ENCODE data around the gene TCP11L1. TPM values are rescaled to one million over a fixed set of nuclear protein-coding genes. Genes with fewer than 3 reads are reported as not detected.

The TCP11L1 gene
- total and polyA plus RNA-seq, 2 of the 8 experiments (the other 6 are each of a cell fraction or from before 2014, with no cell fraction given): 10.9 to 23.1 TPM

- Histone ChIP-seq H3K27ac (ENCODE audit: low read depth, low read length) (no peak overlapping the region), H3K79me2 (ENCODE audit: control insufficient read depth in 1 of 2, insufficient read depth in 2 of 2, low read length in 2 of 2) (no peaks in the 10 kb centered on the region), H4K91ac (replicated peaks; ENCODE audit: insufficient read length, low read length) (no peak overlapping the region), H2BK120ac (replicated peaks; ENCODE audit: low read depth, low read length) (no peak overlapping the region), H3K36me3 (ENCODE audit: control insufficient read depth in 2 of 4, insufficient read depth in 4 of 4, low read length in 3 of 4) (no peaks in the 10 kb centered on the region; a peak in 1 of 8 replicates), H3K4me3 (ENCODE audit: extremely low read depth in 1 of 4, insufficient read depth in 2 of 4, low read depth in 3 of 4, low read length in 4 of 4) (no peak overlapping the region), H3K56ac (replicated peaks; ENCODE audit: insufficient read length, low read depth, low read length) (no peak overlapping the region), H3K9me3 (ENCODE audit: insufficient read depth in 2 of 2, low read depth in 1 of 2, low read length in 1 of 2) (no peaks in the 10 kb centered on the region), H4K5ac (ENCODE audit: insufficient read length, low read depth, low read length) (no peak overlapping the region), H4K8ac (ENCODE audit: extremely low read depth, insufficient read depth, low read length) (no peak overlapping the region), H3K4me2 (ENCODE audit: insufficient read depth in 1 of 2, low read depth in 2 of 2, low read length in 2 of 2) (no peak overlapping the region), H3K79me1 (ENCODE audit: low read depth, low read length) (no peaks in the 10 kb centered on the region), H2AK5ac (ENCODE audit: low read depth, low read length) (no peak overlapping the region), H3K23me2 (ENCODE audit: low read depth, low read length) (no peaks in the 10 kb centered on the region), H3K27me3 (replicated peaks in 1 of 4; ENCODE audit: control insufficient read depth in 3 of 4, extremely low read depth in 1 of 4, insufficient read depth in 3 of 4, low read length in 3 of 4) (no peaks in the 10 kb centered on the region), H2BK12ac (ENCODE audit: low read depth, low read length) (no peak overlapping the region), H3K9ac (replicated peaks in 1 of 4; ENCODE audit: extremely low read depth in 1 of 4, low read depth in 3 of 4, low read length in 3 of 4) (no peak overlapping the region), H3K18ac (ENCODE audit: extremely low read depth, low read length) (no peak overlapping the region), H4K20me1 (replicated peaks in 1 of 2; ENCODE audit: control insufficient read depth in 1 of 2, insufficient read depth in 2 of 2, low read length in 2 of 2) (peaks cover 0 to 1% of the 10 kb centered on the region in 2 experiments), H2AFZ (ENCODE audit: low read length) (no peak overlapping the region), H3K14ac (ENCODE audit: insufficient read length) (no peak overlapping the region), H2BK5ac (ENCODE audit: low read depth, low read length) (no peak overlapping the region), H2BK20ac (ENCODE audit: low read length) (no peak overlapping the region), H3K4me1 (replicated peaks in 1 of 4; ENCODE audit: control insufficient read depth in 3 of 4, insufficient read depth in 4 of 4, low read length in 3 of 4) (no peaks in the 10 kb centered on the region), H3K4ac (replicated peaks; ENCODE audit: insufficient read length, low read depth, low read length) (no peak overlapping the region), H2BK15ac (ENCODE audit: low read length) (no peak overlapping the region), H3K23ac (ENCODE audit: insufficient read length) (no peak overlapping the region)
- FAIRE-seq (no peak), DNase-seq (ENCODE audit: low read depth in 1 of 2, low spot score in 2 of 2) (no peak)
- ChIA-PET POLR2A (ENCODE audit: partially characterized antibody) (no interaction called here), CTCF (ENCODE audit: partially characterized antibody) (interaction anchor here (0.8 to 1.3 kb wide), 2 partner anchors 39 to 689 kb away, joined by 3 read pairs; no protein-coding TSS in a partner anchor)
- 60% methylated on average over 4 of the region's 4 CpGs; no CpG with 5 or more reads in 1 of the 2 experiments for WGBS, 2 experiments (ENCODE audit: extremely low coverage in 1 of 2, insufficient coverage in 1 of 2, insufficient read length in 1 of 2, insufficient replicate concordance in 2 of 2, low coverage in 1 of 2, low lambda C conversion rate in 2 of 2, missing lambda C conversion rate in 1 of 2)
- TF ChIP-seq EP300 (IDR thresholded peaks at IDR 0.05; ENCODE audit: borderline replicate concordance in 1 of 2, low read depth in 2 of 2, low read length in 2 of 2) (no peak), CTCF (IDR thresholded peaks at IDR 0.05; ENCODE audit: control extremely low read depth in 1 of 3, insufficient read depth in 1 of 3, low read depth in 1 of 3, low read length in 3 of 3) (no peak), SP4 (IDR thresholded peaks at IDR 0.05; ENCODE audit: low read length) (no peak), CBX5 (IDR thresholded peaks at IDR 0.05; ENCODE audit: low read depth, low read length) (no peak), SAP30 (IDR thresholded peaks at IDR 0.05; ENCODE audit: insufficient read depth, insufficient replicate concordance, low read length) (no peak), KDM1A (IDR thresholded peaks at IDR 0.05; ENCODE audit: borderline replicate concordance, low read length) (no peak), USF2 (IDR thresholded peaks at IDR 0.05; ENCODE audit: low read length) (no peak), CTBP2 (IDR thresholded peaks at IDR 0.05; ENCODE audit: borderline replicate concordance, insufficient read depth, insufficient read length, low read length) (no peak), ATF3 (IDR thresholded peaks at IDR 0.05; ENCODE audit: insufficient read depth, low read depth, low read length) (no peak)
Observed at GRCh38 chr11:33033493-33033892, 5.9 kb upstream of the TCP11L1 start.
